NCI-H82 treated with DMSO at 0.1 percent for 48 hours (cell line): ENCODE data around the gene MCTP1.
"Not testable (repeated sequence)": the region's sequence is repeated elsewhere in the genome, so short reads cannot be mapped to it uniquely, and the experiment has no call there.

Experiments
- DNase-seq: peaks from one replicate; lab custom pipeline; 2025; ENCODE audit not compliant: unreplicated experiment; lab: John Stamatoyannopoulos, UW

The MCTP1 gene

GRCh38 chr5:95184924-95185323, 100.0 kb downstream of the MCTP1 start:
- DNase-seq, result no peak

- no peak for DNase-seq
Measured at GRCh38 chr5:95181644-95182043, 103.2 kb downstream of the MCTP1 start.

GRCh38 chr5:95178046-95178651, 106.7 kb downstream of the MCTP1 start:
- peak; percentile 72 for DNase-seq

- DNase-seq, result no peak
Measured at GRCh38 chr5:95177456-95177855, 107.4 kb downstream of the MCTP1 start.

- no peak for DNase-seq
Measured at GRCh38 chr5:95175106-95175505, 109.8 kb downstream of the MCTP1 start.

- DNase-seq, result no peak
Measured at GRCh38 chr5:95172659-95173058, 112.2 kb downstream of the MCTP1 start.

GRCh38 chr5:95164861-95165260, 120.0 kb downstream of the MCTP1 start:
- DNase-seq, result no peak

GRCh38 chr5:95163079-95163478, 121.8 kb downstream of the MCTP1 start:
- no peak for DNase-seq

GRCh38 chr5:95162231-95162992, 122.5 kb downstream of the MCTP1 start:
- DNase-seq, result no peak

- DNase-seq, result no peak
Measured at GRCh38 chr5:95159603-95160002, 125.3 kb downstream of the MCTP1 start.

GRCh38 chr5:95155888-95156287, 129.0 kb downstream of the MCTP1 start:
- DNase-seq, result no peak

- no peak for DNase-seq
Measured at GRCh38 chr5:95153511-95153910, 131.4 kb downstream of the MCTP1 start.

GRCh38 chr5:95152535-95152934, 132.4 kb downstream of the MCTP1 start:
- DNase-seq, result no peak

GRCh38 chr5:95152131-95152530, 132.8 kb downstream of the MCTP1 start:
- DNase-seq, result no peak

- no peak for DNase-seq
Measured at GRCh38 chr5:95151694-95152093, 133.2 kb downstream of the MCTP1 start.

- no peak for DNase-seq
Measured at GRCh38 chr5:95149387-95149786, 135.5 kb downstream of the MCTP1 start.

- DNase-seq, result no peak
Measured at GRCh38 chr5:95148453-95148852, 136.4 kb downstream of the MCTP1 start.

GRCh38 chr5:95143858-95144257, 141.0 kb downstream of the MCTP1 start:
- DNase-seq, result not testable (repeated sequence)

- no peak for DNase-seq
Measured at GRCh38 chr5:95142145-95142544, 142.7 kb downstream of the MCTP1 start.

GRCh38 chr5:95141141-95141540, 143.8 kb downstream of the MCTP1 start:
- DNase-seq, result no peak

GRCh38 chr5:95134326-95134725, 150.6 kb downstream of the MCTP1 start:
- no peak for DNase-seq

- no peak for DNase-seq
Measured at GRCh38 chr5:95132096-95132495, 152.8 kb downstream of the MCTP1 start.

- no peak for DNase-seq
Measured at GRCh38 chr5:95130941-95131340, 154.0 kb downstream of the MCTP1 start.
